SH-SY5Y (cell line): ENCODE data around the gene METAP1.

ENCODE experiments used
- GATA2 ChIP-seq: IDR thresholded peaks from 2 replicates; pipeline ENCODE4 v1.6.1; 2011; ENCODE audit warnings: mild to moderate bottlenecking, low read depth, low read length
- GATA3 ChIP-seq: IDR thresholded peaks from 2 replicates; pipeline ENCODE4 v1.6.1; 2011; ENCODE audit warnings: low read depth, mild to moderate bottlenecking, low read length, moderate library complexity

METAP1 gene

DNA sequence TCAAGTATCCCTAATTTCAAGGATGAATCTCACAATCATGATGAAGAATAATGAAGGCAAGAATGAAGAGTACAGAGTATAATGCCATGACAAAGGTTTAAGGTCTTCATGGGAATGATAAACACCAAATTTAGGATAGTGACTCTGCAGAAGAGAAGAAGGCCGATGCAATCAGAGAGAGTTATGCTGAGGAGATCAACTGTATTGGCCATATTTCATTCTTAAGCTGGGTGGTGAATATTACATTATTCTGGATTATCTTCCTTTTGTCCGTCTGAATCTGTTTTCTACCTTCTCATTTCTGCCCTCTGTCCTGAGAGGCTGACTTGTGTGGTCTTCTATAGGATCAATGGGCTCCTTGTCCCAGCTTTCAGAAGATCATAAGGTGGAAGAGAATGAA is 7.8 kb upstream of the METAP1 start:
- no peak for TF ChIP-seq GATA2
- no peak for TF ChIP-seq GATA3

DNA sequence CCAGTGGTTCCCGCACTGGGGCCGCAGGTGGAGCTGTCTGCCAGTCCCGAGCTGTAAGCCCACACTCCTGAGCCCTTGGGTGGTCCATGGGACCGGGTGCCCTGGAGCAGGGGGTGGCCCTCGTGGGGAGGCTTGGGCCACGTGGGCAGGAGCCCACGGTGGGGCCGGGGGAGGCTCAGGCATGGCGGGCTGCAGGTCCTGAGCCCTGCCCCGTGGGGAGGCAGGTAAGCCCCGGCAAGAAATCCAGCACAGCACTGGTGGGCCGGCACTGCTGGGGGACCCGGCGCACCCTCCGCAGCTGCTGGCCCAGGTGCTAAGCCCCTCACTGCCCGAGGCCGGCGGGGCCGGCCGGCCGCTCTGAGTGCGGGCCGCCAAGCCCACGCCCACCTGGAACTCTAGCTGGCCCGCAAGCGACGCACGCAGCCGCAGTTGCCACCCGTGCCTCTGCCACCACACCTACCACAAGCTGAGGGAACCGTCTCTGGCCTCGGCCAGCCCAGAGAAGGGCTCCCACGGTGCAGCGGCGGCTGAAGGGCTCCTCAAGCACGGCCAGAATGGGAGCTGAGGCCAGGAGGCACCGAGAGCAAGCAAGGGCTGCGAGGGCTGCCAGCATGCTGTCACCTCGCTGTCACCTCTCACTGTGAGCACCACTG is 2.0 kb upstream of the METAP1 start:
- TF ChIP-seq GATA3 (no peak), GATA2 (no peak)

GRCh38 chr4:98994474-98995182 is 893 bp upstream of the METAP1 start:
- TF ChIP-seq GATA2 (no peak), GATA3 (no peak)

DNA sequence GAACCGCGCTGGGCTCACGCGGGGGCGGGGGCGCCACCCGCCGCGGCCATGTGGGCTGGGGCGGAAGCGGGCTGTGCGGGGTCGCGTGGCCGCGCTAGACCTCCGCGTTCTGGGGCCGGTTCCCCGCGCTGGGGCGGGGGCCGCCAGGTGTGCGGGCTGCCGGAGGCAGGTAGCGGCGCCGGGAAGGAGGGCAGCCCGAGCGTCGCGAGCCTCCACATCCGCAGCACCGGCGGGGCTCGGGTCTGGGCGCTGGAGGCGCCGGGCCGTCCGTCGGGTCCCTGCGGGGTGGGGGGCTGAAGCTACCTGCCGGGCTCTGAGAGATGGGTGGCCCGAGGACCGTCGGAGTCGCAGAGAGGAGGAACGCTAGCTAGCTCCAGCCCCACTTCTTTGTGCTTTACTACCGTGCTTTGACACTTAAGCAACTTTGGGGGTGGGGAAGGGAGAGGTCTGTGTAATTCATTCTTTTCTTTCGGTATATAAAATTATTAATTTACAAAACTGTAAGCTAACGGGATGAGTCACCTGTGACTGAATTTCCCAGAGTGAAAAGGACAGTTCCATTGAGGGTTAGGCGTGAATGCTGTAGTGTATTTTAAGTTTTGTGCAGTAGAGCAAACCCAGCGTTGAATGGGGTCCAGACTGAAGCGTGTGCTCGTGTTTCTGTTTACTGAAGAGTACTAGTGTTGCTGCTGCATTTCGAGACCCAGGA is 689 bp downstream of the METAP1 start:
- TF ChIP-seq GATA3, result no peak
- TF ChIP-seq GATA2, result no peak

GRCh38 chr4:98996765-98997068 is 1.2 kb downstream of the METAP1 start:
- TF ChIP-seq GATA2 (no peak), GATA3 (no peak)

- TF ChIP-seq GATA3, result no peak
- no peak for TF ChIP-seq GATA2
Measured at GRCh38 chr4:98997166-98997565, 1.6 kb downstream of the METAP1 start.

DNA sequence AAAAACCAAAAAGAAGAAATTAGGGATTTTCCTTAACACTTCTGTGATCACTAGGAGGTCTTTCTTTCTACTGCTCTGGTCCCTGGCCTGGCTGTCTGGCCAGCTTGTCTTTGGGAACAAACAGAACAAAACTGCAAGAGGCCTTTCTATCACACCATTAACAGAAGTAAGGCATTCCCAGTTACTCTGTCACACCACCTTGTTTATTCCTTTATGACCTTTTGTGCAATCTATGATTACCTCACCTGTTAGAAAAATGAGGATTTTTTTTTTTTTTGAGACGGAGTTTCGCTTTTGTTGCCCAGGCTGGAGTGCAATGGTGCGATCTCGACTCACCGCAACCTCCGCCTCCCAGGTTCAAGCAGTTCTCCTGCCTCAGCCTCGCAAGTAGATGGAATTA is 3.0 kb downstream of the METAP1 start:
- no peak for TF ChIP-seq GATA3
- no peak for TF ChIP-seq GATA2

DNA sequence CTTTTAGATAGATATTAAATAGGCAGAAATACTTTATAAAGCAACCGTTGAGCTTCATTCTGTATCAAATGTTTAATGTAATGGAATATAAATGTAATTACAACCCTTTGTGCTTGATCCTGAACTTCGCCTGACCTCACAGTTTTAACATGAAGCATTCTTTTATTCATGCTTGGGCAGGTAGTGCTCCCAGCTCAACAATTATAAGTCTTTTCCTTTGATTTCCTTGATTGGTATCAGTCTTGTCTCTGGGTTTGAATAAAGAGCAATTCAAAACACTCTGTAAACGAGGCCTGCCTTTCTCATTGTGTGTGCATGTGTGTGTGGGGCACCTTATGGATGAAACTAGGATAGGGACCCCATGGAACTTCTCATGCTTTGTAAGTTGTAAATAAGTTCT is 6.8 kb downstream of the METAP1 start:
- no peak for TF ChIP-seq GATA3
- TF ChIP-seq GATA2, result no peak

GRCh38 chr4:99008051-99008450 is 12.5 kb downstream of the METAP1 start:
- TF ChIP-seq GATA3 (no peak), GATA2 (no peak)

GRCh38 chr4:99011910-99012309 is 16.4 kb downstream of the METAP1 start:
- TF ChIP-seq GATA3 (no peak), GATA2 (no peak)

- TF ChIP-seq GATA2, result no peak
- TF ChIP-seq GATA3, result no peak
Measured at GRCh38 chr4:99013402-99013843, 17.9 kb downstream of the METAP1 start.

DNA sequence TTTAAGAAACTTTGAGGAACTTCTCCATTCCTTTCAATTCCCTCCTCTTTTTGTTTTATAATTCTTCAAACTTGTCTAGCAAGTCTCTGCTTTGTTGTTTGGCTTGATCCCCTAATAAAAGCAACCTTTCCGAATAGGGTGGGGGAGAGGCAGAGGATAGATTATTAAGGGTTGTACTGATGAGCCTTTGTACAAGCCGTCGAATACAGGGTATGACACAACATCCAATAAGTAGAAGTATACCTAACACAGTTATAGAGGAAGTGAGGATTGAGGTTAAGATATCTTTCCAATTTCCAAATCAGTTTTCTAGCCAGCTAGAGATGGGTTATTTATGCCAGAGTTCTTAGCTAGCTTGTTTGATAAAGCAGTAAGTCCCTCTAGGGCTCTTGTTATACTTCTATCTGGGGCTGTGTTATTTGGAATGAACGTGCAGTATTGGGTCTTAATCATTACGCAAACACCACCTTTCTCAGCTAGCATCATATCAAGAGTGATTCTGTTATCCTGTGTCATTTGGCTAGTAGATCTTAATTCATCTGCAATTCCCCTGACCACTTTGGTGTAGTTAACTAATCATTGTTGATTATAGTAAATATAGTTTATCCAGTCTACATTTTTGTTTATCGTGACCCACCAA is 18.5 kb downstream of the METAP1 start:
- no peak for TF ChIP-seq GATA2
- no peak for TF ChIP-seq GATA3

DNA sequence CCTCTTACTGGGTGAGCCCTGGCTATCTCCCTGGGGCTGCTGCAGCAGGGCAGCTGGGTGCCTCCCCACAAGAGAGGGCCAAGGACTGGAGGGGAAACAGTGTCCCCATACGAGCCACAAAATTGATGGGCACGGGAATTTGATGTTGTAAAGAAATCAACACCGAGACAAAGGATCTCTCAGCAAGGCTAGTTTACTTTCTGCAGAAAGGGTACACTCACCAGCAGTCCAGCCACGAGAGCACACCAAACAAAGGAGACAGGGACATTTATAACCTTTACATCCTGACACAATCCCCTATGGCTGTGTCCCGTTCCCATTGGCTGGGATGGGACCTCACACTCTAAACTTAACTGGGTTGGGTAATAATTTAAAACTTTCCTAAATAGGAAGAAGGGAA is 25.9 kb downstream of the METAP1 start:
- TF ChIP-seq GATA3, result no peak
- TF ChIP-seq GATA2, result no peak

DNA sequence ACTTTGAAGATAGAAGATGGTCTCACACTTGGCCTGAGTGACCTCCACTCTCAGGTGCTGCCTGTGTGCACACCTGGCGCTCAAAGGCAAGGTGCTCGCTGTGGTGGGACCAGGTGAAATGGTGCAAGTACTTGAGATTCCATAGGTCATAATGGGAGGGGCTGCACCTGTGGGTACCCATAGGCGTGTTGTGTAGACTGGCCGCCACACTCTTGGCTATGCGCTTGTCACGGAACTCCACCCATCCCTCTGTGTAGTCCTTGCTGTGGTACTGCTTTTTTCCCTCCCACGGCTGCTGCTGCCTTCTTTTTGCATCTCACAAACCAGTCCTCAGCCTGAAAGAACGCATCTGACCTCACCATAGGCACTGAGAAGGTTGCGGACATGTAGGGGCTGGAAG is 27.0 kb downstream of the METAP1 start:
- TF ChIP-seq GATA3, result no peak
- TF ChIP-seq GATA2, result no peak
